GM21786 (cell line): ENCODE data around the gene CLTC.
"Not testable (repeated sequence)": the region's sequence is repeated elsewhere in the genome, so short reads cannot be mapped to it uniquely, and the experiment has no call there.

Source experiments
- ATAC-seq: cut with Tn5 transposase; IDR thresholded peaks from one replicate; pipeline ENCODE4 v1.9.1; 2021; ENCODE audit not compliant: unreplicated experiment

CLTC gene

DNA sequence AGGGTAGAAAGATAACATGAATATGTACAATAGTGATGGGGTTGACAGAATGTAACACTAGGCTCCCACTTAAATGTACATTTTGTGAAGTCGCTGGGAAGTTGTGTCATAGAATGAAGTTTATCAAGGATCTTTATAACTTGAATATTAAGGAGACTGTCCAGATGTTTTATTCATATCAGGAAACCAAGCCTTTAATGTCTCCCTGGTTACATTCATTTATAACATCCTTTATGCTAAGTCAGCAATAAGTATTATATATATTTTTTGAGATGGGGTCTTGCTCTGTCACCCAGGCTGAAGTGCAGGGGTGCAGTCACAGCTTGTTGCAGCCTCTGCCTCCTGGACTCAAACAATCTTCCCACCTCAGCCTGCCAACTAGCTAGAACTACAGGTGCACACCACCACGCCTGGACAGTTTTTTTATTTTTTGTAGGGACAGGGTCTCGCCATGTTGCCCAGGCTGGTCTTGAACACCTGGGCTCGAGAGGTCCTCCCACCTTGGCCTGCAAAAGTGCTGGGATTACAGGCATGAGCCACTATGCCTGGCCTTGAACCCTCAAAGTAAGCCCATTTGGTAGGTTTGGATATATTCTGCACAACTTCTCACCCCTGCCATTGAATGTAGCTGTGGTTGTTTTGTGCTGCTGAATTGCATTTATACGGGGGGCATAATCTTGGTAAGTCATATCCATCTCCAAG lies 14.1 kb downstream of the CLTC start:
- no peak for ATAC-seq

DNA sequence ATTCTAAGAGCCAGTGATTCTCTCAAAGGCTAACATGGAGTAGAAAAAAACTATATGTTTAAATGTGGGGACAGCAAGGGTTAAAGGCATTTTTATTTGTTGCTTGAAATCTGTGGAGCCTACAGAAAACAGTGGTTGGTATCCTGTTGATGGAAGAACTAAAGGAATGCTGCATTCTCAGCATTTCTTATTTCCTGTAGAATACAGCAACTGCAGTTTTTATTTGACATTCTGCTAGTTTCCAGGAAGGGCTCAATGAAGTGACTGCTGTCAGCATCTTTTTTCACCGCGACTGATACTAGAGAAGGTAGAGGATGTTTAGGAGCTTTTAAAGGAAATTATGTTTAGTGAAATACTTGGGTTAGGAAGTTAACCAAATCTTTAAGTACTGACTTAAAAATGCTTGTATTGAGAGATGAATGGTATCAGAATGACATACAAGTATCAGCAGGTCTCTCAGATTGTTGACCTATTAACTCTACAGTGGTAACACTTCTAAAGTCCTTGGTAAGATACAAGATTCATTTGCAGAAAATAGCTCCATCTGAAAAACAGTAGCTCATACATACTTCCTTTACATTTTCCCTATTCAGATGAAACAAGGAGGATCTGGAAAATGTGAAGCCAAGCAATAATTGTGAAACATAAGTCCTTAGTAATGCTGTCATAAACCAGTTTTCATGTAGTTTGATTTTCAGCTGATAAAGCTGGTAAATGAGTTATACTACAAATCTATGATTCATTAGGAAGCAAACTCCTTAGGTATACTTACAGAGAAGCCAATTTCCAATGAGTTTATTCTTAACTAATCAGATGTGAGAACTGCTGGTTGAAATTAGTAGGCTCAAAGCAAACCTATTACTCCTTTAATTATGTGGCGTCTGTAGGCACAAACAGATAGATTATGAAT lies 15.2 kb downstream of the CLTC start:
- peak; percentile 75 for ATAC-seq

DNA sequence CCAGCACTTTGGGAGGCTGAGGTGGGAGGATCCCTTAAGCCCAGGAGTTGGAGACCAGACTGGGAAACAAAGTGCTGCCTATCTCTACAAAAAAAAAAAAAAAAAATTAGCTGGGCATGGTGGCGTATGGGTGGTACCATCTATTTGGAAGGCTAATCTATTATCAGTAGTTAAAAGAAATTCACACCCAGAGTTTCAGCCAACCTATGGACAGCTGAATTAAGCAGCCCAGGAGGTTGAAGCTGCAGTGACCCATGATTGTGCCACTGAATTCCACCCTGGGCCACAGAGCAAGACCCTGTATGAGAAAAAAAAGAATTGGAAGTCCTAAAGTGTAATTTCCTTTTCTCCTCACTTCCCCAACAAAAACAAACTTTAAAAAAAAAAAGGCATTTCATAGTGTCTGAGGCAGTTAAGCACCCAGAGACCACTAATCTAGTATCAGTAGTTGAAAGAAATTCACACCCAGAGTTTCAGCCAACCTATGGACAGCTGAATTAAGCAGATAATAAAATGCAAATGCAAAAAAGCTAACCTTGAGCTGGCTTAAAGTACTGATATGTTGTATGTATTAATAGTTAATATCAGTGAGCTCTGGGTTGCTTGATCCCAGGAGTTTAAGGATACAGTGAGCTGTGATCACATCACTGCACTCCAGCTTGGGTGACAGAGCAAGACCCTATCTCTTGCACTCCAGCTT lies 18.1 kb downstream of the CLTC start:
- no peak for ATAC-seq

DNA sequence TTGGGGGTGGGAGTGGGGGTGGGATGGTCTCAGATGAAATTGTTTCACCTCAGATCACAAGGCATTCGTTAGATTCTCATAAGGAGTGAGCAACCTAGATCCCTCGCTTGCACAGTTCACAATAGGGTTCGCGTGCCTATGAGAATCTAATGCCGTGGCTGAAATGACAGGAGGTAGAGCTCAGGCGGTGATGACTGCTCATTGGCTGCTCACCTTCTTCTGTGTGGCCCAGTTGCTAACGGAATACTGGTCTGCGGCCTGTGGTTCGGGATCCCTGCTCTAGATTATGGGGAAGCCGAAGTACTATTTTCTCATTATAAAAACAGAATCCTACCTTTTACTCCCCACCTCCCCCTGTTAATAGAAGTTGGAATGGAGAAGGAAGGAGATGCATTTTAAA lies 18.9 kb downstream of the CLTC start:
- no peak for ATAC-seq

DNA sequence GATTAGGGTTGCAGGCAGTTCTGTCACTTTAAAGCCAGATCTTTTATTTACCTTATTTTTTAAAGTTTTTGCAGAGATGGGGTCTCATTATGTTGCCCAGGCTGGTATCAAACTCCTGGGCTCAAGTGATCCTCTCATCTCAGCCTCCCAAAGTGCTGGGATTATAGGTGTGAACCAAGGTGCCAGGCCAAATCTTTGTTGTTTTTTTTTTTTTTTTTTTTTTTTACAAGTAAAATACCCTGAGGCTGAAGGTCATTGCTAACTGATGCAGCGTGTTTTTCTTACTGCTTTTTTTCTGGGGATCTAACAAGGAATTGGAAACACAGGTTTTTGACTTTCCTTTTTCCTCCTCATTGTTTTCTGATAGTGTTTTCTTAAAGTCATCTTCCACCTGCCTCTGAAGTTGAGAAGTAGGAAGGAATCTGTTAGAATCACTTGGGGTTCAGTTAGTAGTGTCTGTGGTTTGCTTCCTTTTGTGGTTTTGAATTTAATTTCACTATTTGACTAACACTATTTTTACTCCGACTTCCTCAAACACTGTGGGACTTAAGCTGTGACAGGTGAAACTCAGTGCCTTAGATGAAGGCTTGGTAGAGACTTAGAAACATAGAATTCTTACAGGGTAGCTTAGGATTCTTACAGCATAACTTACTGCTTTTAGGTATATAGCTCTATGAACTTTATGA lies 22.2 kb downstream of the CLTC start:
- ATAC-seq, result peak; percentile 89

DNA sequence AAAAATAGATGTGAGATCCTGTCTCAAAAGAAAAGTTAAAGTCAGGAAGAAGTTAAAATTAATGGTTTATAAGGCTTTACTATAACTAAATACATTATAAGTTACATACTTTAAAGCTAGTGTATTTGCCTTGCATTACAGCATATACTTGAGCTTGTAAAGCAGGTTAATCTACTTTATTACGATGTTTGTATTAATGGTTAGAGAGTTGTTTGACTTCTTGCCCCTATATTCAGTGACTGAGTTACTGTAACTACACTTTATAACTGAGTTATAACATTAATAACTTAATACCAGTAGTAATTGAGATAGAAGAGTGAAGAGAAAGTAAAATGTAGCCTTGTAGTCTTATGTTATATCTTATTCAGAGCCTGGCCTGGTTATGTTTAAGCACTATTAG lies 22.9 kb downstream of the CLTC start:
- ATAC-seq, result no peak

DNA sequence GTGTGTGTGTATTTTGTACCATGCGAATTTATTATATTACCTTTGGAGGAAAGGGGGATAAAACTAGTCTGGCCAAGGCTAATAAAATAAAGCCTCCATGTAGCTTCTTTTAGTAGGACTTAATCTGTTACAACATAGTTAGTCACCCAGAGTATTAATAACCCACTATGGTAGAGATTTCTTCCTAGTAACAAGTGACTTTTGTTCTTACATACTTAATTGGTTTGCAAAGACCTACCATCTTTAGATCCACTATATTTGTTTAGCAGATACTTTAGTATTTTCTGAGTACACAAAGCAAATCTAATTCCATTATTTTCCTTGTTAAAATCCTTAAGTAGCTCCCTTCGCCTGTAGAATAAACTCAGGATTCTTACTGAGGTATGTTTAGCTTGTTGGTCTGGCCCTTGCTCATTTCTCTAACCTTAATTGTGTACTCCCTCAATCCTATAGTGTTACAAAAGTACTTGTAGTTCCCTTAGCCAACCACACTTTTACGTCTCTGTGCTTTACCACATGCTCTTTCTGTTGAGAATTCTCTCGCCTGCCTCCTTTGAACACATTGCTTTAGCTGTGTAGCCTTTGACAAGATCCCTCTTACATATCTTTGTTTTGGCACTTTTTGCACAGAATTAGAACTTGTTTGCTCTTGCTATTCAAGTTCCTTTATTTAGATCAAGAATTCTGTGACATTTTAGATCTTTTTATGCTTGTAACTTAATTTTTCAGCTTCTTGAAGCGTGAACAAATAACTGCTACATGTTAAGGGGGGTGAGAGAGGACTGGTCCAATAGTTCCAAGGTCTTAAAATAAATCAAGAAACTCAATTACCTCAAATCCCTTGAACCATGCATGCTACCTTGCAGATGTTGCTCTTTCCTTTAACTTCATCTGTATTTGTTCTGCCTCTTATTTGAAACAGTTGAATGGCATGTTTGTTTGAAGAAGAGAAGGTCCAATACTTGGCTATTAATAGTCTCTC lies 23.8 kb downstream of the CLTC start:
- ATAC-seq, result no peak

DNA sequence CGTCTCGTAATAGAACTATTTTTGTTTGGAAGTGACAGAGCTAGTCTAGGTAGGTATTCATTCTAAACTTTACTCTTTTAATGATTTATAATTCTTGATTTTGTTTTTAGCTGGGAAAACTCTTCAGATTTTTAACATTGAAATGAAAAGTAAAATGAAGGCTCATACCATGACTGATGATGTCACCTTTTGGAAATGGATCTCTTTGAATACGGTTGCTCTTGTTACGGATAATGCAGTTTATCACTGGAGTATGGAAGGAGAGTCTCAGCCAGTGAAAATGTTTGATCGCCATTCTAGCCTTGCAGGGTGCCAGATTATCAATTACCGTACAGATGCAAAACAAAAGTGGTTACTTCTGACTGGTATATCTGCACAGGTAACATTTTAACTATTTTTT lies 27.6 kb downstream of the CLTC start:
- ATAC-seq, result no peak

DNA sequence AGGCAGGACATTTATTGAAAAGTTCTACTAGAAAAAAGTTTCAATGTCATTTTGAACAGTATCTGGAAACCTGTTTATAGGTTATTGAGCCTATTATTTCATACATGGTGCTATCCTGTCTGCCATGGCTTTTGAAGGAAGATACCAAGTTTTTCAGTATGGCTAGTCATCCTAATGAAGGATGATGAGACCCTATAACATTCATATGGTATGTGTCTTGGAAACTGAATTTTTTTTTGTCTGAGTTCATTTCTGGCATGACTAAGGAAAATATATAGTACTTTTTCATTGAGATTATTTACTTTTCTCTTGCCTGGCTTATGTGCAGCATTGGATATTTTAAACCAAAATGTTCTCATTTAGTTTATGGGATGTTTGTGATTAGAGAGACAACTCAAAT lies 30.2 kb downstream of the CLTC start:
- ATAC-seq, result no peak

DNA sequence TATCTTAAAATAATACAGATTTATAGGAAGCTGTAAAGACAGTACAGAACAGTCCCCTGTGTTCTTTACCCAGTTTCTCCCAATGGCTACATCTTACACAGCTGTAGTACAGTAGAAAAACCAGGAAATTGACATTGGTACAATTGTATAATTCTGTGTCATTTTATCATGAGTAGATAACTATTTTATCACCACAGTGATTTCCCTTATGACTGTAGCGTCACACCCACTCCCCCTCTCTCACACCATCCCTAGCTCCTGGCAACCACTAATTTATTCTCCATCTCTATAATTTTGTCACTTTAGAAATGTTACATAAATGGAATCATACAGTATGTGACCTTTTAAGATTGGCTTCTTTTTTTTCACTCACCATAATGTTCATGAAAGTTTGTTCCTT lies 30.9 kb downstream of the CLTC start:
- ATAC-seq, result no peak

DNA sequence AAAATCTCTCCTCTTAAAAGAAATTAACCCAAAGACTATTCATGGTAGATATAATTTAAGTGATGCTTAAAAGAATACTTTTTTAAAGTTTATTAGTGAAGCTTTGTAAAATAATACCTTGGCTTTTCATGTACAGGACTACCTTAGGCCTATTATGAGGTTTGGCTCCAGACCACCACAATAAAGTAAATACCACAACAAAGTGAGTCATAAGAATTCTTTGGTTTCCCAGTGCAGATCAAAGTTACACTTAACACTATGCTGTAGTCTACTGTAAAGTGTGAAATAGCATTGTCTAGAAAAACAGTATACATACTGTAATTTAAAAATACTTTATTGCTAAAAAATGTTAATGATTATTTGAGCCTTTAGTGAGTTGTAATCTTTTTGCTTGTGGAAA lies 31.7 kb downstream of the CLTC start:
- ATAC-seq, result no peak

DNA sequence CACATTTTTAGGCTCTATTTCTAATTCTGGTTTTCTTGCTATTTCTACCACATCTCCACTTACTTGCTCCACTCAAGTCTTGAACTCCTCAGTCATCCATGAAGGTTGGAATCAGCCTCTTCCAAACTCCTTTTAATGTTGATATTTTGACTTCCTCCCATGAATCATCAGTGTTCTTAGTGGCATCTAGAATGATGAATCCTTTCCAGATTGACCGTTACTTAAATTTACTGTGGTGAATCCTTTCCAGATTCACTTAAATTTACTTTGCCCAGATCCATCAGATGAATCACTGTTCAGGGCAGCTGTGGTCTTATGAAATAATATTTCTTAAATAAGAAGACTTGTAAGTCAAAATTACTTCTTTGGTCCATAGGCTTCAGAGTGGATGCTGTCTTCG lies 32.4 kb downstream of the CLTC start:
- no peak for ATAC-seq

DNA sequence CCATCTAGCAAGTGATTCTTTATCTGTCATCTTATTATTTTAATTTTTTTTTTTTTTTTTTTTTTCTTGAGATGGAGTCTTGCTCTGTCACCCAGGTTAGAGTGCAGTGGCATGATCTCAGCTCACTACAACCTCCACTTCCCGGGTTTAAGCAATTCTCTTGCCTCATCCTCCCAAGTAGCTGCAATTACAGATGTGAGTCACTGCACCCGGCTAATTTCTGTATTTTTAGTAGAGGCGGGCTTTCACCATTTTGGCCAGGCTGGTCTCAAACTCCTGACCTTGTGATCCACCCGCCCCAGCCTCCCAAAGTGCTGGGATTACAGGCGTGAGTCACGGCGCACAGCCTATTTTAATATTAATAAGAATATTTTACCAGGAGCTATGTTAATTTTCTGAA lies 36.9 kb downstream of the CLTC start:
- not testable (repeated sequence) for ATAC-seq

DNA sequence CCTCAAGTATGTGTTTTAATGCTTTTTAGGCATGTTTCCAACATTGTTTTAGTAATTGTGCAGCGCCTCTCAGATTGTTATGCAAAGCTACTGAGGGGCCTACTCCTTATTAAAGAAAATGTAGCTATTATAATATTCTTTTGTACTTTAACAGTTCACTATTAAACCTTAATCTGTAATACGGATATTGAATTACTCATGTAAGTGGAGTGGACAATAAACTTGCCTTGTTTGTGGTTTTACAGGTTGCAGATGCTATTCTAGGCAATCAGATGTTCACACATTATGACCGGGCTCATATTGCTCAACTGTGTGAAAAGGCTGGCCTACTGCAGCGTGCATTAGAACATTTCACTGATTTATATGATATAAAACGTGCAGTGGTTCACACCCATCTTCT lies 46.5 kb downstream of the CLTC start:
- ATAC-seq, result no peak

DNA sequence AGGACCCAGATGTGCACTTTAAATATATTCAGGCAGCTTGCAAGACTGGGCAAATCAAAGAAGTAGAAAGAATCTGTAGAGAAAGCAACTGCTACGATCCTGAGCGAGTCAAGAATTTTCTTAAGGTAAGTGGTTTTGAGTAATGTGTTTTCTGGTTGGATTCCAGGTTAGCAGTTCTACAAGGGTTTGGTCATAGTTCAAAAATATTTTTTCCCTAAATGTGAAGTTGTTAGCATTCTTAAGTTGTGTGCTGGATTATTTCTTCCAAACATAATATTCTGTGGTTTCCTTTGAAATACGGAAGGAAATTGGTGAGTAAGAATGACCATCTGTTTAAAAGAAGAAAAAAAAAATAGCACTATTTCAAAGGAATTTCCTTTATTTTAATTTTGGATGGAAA lies 49.1 kb downstream of the CLTC start:
- ATAC-seq, result no peak

DNA sequence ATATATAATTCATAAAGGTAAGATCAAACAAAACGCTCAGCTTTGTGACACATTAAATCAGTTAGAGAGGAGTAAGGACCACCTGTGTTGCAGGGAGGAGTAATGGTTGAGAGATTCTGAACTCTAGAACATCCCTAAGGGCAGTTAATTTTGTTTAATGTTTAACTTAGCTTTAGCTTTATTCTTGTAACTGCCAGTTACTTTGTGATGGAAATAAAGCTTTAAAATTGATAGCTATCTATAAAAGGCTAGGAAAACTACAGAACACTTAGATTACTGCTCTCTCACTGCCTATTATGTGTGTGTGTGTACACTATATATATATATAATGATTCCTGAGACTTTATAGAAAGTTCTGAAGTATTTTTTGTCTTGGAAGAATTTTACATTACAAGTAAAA lies 49.7 kb downstream of the CLTC start:
- ATAC-seq, result peak; percentile 44

DNA sequence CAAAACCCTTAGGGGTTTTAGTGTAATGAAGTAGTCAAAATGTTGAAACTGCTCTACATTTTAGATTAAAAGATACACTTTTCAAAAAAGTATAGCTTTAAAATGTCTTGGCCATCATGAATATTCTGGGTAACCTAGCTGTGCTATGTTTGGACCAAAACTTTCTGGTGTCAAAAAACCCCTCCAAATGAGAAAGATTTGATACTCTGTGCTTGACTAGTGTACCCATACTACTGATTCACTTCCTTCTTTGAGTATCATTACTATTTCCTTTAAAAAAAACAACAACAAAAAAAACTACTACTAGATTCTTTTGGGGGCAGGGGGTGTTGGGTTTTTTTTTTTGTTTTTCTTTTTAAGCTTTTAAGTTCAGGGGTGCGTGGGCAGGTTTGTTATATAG lies 50.2 kb downstream of the CLTC start:
- ATAC-seq, result no peak

DNA sequence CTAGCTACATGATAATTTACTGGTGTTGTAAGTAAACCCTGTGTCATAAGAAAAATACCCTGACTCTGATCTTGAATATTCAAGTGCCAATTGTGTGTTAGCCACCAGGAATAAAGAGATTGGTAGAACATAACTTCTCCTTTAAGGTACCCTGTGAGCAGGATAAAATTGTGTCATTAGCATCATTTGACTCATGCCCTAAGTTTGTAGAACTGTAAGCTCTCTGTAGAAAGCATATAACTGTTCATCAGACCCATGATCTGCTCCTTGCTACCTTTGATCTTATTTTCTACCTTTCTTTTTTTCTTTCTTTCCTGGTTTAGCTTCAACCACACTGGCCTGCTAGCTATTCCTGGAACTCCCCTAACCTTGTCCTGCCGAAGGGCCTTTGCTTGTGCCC lies 51.7 kb downstream of the CLTC start:
- ATAC-seq, result no peak

DNA sequence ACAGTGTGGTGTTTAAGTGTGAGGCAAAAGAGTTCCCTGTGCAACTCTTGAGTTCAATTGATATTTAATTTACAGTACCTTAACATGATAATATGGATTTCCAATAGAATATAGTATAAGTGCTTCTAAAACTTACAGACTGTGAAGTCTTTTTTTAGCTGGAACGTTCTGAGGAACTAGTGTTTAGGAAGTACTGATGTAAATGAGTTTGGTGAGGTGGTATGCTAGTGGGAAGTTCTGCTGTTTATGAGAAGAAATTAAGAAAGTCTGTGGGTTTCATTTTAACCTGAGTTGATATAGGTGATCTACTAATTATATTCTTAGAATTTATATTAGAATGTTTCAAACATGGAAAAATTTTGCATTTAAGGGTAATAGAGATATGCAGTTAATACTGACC lies 55.5 kb downstream of the CLTC start:
- no peak for ATAC-seq

DNA sequence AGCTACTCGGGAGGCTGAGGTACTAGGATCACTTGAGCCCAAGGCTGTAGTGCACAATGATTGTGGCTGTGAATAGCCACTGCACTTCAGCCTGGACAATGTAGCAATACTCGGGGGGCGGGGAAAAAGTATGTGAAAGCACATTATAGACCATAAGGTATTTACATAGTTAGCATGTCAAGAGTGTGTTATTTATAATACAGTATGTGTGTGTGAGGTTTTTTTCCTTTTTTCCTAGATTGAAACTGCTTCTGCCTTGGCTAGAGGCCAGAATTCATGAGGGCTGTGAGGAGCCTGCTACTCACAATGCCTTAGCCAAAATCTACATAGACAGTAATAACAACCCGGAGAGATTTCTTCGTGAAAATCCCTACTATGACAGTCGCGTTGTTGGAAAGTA lies 57.0 kb downstream of the CLTC start:
- ATAC-seq, result no peak
